Transverse colon (tissue), 4 donors: ENCODE data around the gene ANKRD44. TPM values are rescaled to one million over a fixed set of nuclear protein-coding genes. Genes with fewer than 3 reads are reported as not detected.

Experiments
- DNase-seq: peaks from one replicate; pipeline ENCODE4 v3.0.0-alpha.2; 2019
- H3K27ac ChIP-seq, 4 donors: fragments of 200-600 bp; sonication (generic); 2 replicates each; pipeline ENCODE4 v1.5.1; 2016 to 2018; ENCODE audit warnings: inconsistent platforms in 4 of 4
- H3K27me3 ChIP-seq: fragments of 200-600 bp; sonication (generic); 2 replicates; pipeline ENCODE4 v1.5.1; 2017; ENCODE audit warnings: inconsistent platforms
- H3K36me3 ChIP-seq, 4 donors: fragments of 200-600 bp; sonication (generic); 2 replicates each; pipeline ENCODE4 v1.5.1; 2017 to 2019; ENCODE audit warnings: inconsistent platforms in 4 of 4
- H3K4me1 ChIP-seq, 4 donors: fragments of 200-600 bp; sonication (generic); 2 replicates each; pipeline ENCODE4 v1.5.1; 2017 to 2020; ENCODE audit warnings: inconsistent platforms in 4 of 4
- H3K4me3 ChIP-seq, 4 donors: fragments of 200-600 bp; sonication (generic); 1 replicate in 1 of 4; 2 replicates in 3 of 4; pipeline versions ENCODE4 v1.5.1 to v1.6.1; 2017 to 2019; ENCODE audit warnings: inconsistent platforms in 4 of 4
- H3K9me3 ChIP-seq, 2 donors: fragments of 200-600 bp; sonication (generic); 2 replicates each; pipeline ENCODE4 v1.5.1; 2017 to 2019; ENCODE audit warnings: inconsistent platforms in 2 of 2
- CTCF ChIP-seq, 5 experiments: fragments of 200-600 bp in 3 of 5; fragments of 450-650 bp in 2 of 5; sonication (generic) in 3 of 5; IDR thresholded peaks; 1 replicate in 2 of 5; 2 replicates in 3 of 5; pipeline ENCODE4 v1.5.1; 2016 to 2017; ENCODE audit warnings: antibody characterized with exemption in 5 of 5, inconsistent platforms in 3 of 5, mild to moderate bottlenecking in 2 of 5, moderate library complexity in 1 of 5
- EP300 ChIP-seq: sonication (generic); formaldehyde crosslinking; IDR thresholded peaks from one replicate; pipeline ENCODE4 v1.6.1; 2017; ENCODE audit warnings: antibody characterized with exemption, low read depth
- POLR2A ChIP-seq: fragments of 450-650 bp; IDR thresholded peaks from one replicate; pipeline ENCODE4 v1.6.1; 2016; ENCODE audit warnings: antibody characterized with exemption, mild to moderate bottlenecking, moderate library complexity
- POLR2AphosphoS5 ChIP-seq, 3 donors: sonication (generic); formaldehyde crosslinking; IDR thresholded peaks; one replicate each; pipeline ENCODE4 v1.6.1; 2016; ENCODE audit warnings: antibody characterized with exemption in 3 of 3
- WGBS, 2 donors: methylation state at CpG; one replicate each; pipeline ENCODE4 v1.1.5; 2018; ENCODE audit warnings: low coverage in 1 of 2; 5-methylcytosine and 5-hydroxymethylcytosine counted together
- in situ Hi-C, 4 donors: fragments of 200-750 bp; cut with MboI; loops; one replicate each; pipeline versions ENCODE4 v1.15.0 to v1.15.1; 2017; ENCODE audit warnings: low sequenced_read_pairs in 3 of 4, low pct_ligation_motif_present in 1 of 4, low pct_unique_long_range_greater_than_20kb in 1 of 4
- intact Hi-C: fragments of 100-400 bp; cut with DNase I; formaldehyde crosslinking; loops from one replicate; pipeline ENCODE4 v1.15.1; 2023; ENCODE audit warnings: low total_unique reads
- total RNA-seq, 4 donors: library from RNA; depleted of rRNA; stranded (reverse); fragments of >200 nt; gene quantifications; one replicate each; pipeline ENCODE4 v1.1.0, GENCODE V29; 2016

The ANKRD44 gene
- total RNA-seq, 4 donors from 2014 or later, result 13.9 to 46.8 (median 27.5) TPM

GRCh38 chr2:197307933-197308521 lies 2.6 kb downstream of the ANKRD44 start:
- no peak for TF ChIP-seq EP300
- H3K4me1 ChIP-seq, result peaks cover 9 to 25% (median 16%) of the 10 kb centered on the region in 4 donors
- H3K27me3 ChIP-seq, result no peaks in the 10 kb centered on the region
- intact Hi-C loops, result no loop called here
- in situ Hi-C loops, result loop anchor here in 2 of 4 donors (25.0 kb wide), 2 partner anchors 121 to 196 kb away; no protein-coding TSS in a partner anchor
- peak; percentile 20 for DNase-seq
- no peaks in the 10 kb centered on the region for H3K9me3 ChIP-seq
- peak overlapping the region in 1 of 4 donors; percentile 1 for H3K4me3 ChIP-seq
- WGBS, 2 donors, result 52 to 71% methylated on average over 4 to 7 of the region's 7 CpGs
- H3K27ac ChIP-seq, result peak overlapping the region; percentile 82 to 90 (median 88)
- no peaks in the 10 kb centered on the region for H3K36me3 ChIP-seq

GRCh38 chr2:197307236-197307932 lies 3.2 kb downstream of the ANKRD44 start:
- no peaks in the 10 kb centered on the region for H3K36me3 ChIP-seq
- H3K4me1 ChIP-seq, result peaks cover 9 to 30% (median 20%) of the 10 kb centered on the region in 4 donors
- no peaks in the 10 kb centered on the region for H3K9me3 ChIP-seq
- intact Hi-C loops (no loop called here), in situ Hi-C loops (loop anchor here in 2 of 4 donors (25.0 kb wide), 2 partner anchors 120 to 195 kb away; no protein-coding TSS in a partner anchor)
- WGBS, 2 donors, result 80 to 87% methylated on average over 1 of the region's 1 CpG
- H3K27ac ChIP-seq, result peak overlapping the region; percentile 82 to 90 (median 88)
- H3K27me3 ChIP-seq, result no peaks in the 10 kb centered on the region
- peak overlapping the region in 1 of 4 donors; percentile 18 for H3K4me3 ChIP-seq
- DNase-seq, result no peak
- no peak for TF ChIP-seq POLR2AphosphoS5 (IDR thresholded peaks at IDR 0.05)
- TF ChIP-seq EP300, result no peak
- no peak for TF ChIP-seq POLR2A
- TF ChIP-seq CTCF (IDR thresholded peaks at IDR 0.05), result no peak

DNA sequence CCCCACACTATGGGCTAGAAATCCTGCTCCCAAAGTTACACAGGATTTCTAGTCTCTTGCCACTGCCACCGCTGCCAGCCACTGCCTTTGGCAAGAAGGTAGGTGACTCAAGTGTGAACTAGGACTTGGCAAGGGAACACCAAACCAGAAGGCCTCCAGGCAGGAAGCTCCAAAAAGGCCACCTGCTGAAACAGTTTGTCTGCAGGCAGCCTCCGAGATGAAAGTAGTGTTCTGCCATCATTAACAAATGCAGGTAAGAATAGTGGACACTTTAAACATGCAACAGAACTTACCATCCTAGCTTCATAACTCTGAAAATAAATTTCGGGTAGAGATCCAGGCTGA lies 3.9 kb downstream of the ANKRD44 start:
- intact Hi-C loops, result no loop called here
- in situ Hi-C loops, result loop anchor here in 2 of 4 donors (25.0 kb wide), 2 partner anchors 119 to 194 kb away; no protein-coding TSS in a partner anchor
- Histone ChIP-seq H3K36me3 (no peaks in the 10 kb centered on the region), H3K4me3 (no peak overlapping the region), H3K4me1 (peaks cover 9 to 30% (median 20%) of the 10 kb centered on the region in 4 donors), H3K27me3 (no peaks in the 10 kb centered on the region), H3K9me3 (no peaks in the 10 kb centered on the region), H3K27ac (peak overlapping the region; percentile 82 to 90 (median 88))
- peak; percentile 26 for DNase-seq
- WGBS, 2 donors, result 51 to 78% methylated on average over 3 of the region's 3 CpGs
- TF ChIP-seq POLR2AphosphoS5 (IDR thresholded peaks at IDR 0.05) (no peak), POLR2A (no peak), CTCF (IDR thresholded peaks at IDR 0.05) (no peak), EP300 (no peak)

DNA sequence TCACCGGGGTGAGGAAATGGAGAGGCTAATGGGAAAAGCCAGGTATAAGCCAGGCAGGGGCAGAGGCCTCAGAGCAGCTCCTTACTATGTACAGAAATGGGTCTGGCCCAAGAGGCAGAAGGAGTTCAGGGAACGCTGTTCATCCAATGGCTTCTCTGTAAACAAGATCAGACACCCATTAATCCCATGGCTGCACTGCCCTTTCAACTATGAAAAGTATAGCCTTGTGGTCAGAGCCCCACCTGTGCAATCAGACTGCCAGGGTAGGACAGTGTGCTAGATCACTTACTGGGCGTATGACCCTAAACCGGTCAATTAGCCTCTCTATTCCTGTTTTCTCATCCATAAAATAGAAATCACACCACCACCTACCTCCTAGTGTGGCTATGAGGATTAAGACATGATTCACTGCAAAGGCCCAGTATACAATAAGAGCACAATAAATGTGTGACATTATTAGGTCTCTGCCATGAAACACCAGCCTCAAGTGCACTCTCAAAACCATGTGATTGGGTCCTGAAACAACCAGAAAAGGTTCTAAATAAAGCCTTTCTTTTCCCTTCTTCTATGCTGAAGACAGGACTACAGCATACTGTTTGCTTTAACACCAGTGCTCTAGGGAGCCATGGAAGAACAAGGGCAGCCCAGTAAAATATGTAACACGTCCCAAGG lies 4.4 kb downstream of the ANKRD44 start:
- Histone ChIP-seq H3K4me3 (no peak overlapping the region), H3K27me3 (no peaks in the 10 kb centered on the region), H3K4me1 (peaks cover 5 to 25% (median 20%) of the 10 kb centered on the region in 4 donors), H3K9me3 (no peaks in the 10 kb centered on the region), H3K27ac (peak overlapping the region; percentile 82 to 90 (median 88)), H3K36me3 (no peaks in the 10 kb centered on the region)
- in situ Hi-C loops, result loop anchor here in 2 of 4 donors (25.0 kb wide), 2 partner anchors 119 to 194 kb away; no protein-coding TSS in a partner anchor
- intact Hi-C loops, result no loop called here
- DNase-seq, result peak; percentile 24
- no peak for TF ChIP-seq EP300
- no peak for TF ChIP-seq POLR2A
- TF ChIP-seq POLR2AphosphoS5 (IDR thresholded peaks at IDR 0.05), result no peak
- TF ChIP-seq CTCF (IDR thresholded peaks at IDR 0.05), result no peak
- WGBS, 2 donors, result 61 to 89% methylated on average over 2 to 5 of the region's 5 CpGs
